Progenitor cell of endocrine pancreas (in vitro differentiated cells): Measurements from ENCODE around the gene ZNF678. TPM values are rescaled to one million over a fixed set of nuclear protein-coding genes. Genes with fewer than 3 reads are reported as not detected.

Source experiments
- DNase-seq: peaks from one replicate; pipeline ENCODE4 v3.0.0; 2021; ENCODE audit warnings: low spot score; ENCODE audit not compliant: unreplicated experiment
- H3K27ac Mint-ChIP-seq: 2 replicates; pipeline ENCODE4 v1.8.0; 2021; ENCODE audit warnings: mild to moderate bottlenecking, moderate library complexity, mixed read lengths
- H3K27me3 Mint-ChIP-seq: 2 replicates; pipeline ENCODE4 v1.8.0; 2021; ENCODE audit warnings: mixed read lengths
- H3K36me3 Mint-ChIP-seq: 2 replicates; pipeline ENCODE4 v1.8.0; 2022; ENCODE audit warnings: mixed read lengths; ENCODE audit not compliant: insufficient read depth
- H3K4me1 Mint-ChIP-seq: 2 replicates; pipeline ENCODE4 v1.8.0; 2021; ENCODE audit warnings: low read depth, mixed read lengths
- H3K4me3 Mint-ChIP-seq: 2 replicates; pipeline ENCODE4 v1.8.0; 2021; ENCODE audit warnings: low read depth, mild to moderate bottlenecking, moderate library complexity, mixed read lengths
- H3K9me3 Mint-ChIP-seq: 2 replicates; pipeline ENCODE4 v1.8.0; 2021; ENCODE audit warnings: low read depth, mixed read lengths
- total RNA-seq: library from RNA; stranded (reverse); gene quantifications from 2 replicates; pipeline ENCODE4 v1.2.1, GENCODE V29; 2021
- TF ChIP-seq, protein P1 (sequence below): fragments of 200-600 bp; sonication (generic); IDR thresholded peaks from one replicate; pipeline ENCODE4 v1.5.0; 2021; ENCODE audit warnings: antibody characterized with exemption, mild to moderate bottlenecking; ENCODE audit not compliant: unreplicated experiment

Gene ZNF678
- total RNA-seq, 1 donor from 2014 or later = 24.1 TPM

DNA sequence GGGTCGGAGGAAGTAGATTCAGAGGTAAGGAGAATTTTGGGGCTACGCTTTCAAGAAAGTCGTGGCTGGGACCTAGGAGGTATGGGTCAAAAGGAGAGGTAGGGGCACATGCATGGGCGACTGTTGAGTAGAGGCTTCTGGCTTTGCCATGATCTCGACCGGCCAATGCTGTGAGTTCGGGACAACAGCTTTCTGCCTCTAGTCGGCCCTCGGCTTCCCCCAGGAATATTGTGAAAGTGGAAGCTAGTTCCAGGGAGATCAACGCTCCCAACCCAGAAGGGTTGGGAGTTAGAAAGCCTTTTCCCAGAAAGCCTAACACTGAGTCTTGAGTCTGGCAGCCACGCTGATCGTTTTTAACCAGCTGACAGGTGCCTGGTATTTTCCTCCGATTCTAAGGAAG lies 69.0 kb downstream of the ZNF678 start:
- Mint-ChIP-seq H3K9me3 (peaks cover 59% of the 10 kb centered on the region), H3K27ac (no peak overlapping the region), H3K4me1 (no peaks in the 10 kb centered on the region), H3K4me3 (no peak overlapping the region), H3K36me3 (peaks cover 68% of the 10 kb centered on the region), H3K27me3 (no peaks in the 10 kb centered on the region)
- no peak for DNase-seq
- TF ChIP-seq, protein P1, sequence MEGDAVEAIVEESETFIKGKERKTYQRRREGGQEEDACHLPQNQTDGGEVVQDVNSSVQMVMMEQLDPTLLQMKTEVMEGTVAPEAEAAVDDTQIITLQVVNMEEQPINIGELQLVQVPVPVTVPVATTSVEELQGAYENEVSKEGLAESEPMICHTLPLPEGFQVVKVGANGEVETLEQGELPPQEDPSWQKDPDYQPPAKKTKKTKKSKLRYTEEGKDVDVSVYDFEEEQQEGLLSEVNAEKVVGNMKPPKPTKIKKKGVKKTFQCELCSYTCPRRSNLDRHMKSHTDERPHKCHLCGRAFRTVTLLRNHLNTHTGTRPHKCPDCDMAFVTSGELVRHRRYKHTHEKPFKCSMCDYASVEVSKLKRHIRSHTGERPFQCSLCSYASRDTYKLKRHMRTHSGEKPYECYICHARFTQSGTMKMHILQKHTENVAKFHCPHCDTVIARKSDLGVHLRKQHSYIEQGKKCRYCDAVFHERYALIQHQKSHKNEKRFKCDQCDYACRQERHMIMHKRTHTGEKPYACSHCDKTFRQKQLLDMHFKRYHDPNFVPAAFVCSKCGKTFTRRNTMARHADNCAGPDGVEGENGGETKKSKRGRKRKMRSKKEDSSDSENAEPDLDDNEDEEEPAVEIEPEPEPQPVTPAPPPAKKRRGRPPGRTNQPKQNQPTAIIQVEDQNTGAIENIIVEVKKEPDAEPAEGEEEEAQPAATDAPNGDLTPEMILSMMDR = no peak

DNA sequence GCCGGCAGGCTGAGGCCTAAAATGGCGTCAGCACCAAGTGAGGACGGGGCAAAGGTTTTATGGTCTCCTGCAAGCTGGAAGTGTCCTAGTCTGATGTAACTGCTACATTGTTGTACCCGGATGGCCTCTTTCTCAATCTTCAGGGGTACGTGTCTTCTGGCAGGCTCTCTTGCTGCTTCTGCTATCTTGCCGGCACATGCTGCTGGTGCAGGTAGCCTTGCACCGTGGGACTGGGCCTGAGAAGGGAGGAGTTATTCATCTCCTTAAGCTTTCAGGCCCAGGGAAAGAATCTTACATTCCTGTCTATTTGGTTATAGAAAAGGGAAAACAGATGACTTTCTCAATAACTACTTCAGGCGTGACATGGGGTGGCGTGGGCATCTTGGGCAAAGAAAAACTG lies 72.2 kb downstream of the ZNF678 start:
- DNase-seq = no peak
- no peaks in the 10 kb centered on the region for H3K4me1 Mint-ChIP-seq
- peaks cover 59% of the 10 kb centered on the region for H3K36me3 Mint-ChIP-seq
- no peak overlapping the region for H3K4me3 Mint-ChIP-seq
- H3K27me3 Mint-ChIP-seq = no peaks in the 10 kb centered on the region
- TF ChIP-seq, protein P1 = no peak
- H3K27ac Mint-ChIP-seq = no peak overlapping the region
- peaks cover 53% of the 10 kb centered on the region for H3K9me3 Mint-ChIP-seq

DNA sequence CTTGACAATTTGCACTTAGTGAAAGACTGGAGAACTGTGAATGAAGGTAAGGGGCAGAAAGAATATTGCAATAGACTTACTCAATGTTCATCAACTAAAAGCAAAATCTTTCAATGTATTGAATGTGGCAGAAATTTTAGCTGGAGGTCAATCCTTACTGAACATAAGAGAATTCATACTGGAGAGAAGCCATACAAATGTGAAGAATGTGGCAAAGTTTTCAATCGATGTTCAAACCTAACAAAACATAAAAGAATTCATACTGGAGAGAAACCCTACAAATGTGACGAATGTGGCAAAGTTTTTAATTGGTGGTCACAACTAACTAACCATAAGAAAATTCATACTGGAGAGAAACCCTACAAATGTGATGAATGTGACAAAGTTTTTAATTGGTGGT lies 91.1 kb downstream of the ZNF678 start:
- H3K36me3 Mint-ChIP-seq = peaks cover 78% of the 10 kb centered on the region
- no peaks in the 10 kb centered on the region for H3K27me3 Mint-ChIP-seq
- H3K9me3 Mint-ChIP-seq = peaks cover 63% of the 10 kb centered on the region
- no peak for DNase-seq
- peak overlapping the region; percentile 88 for H3K27ac Mint-ChIP-seq
- H3K4me1 Mint-ChIP-seq = no peaks in the 10 kb centered on the region
- no peak overlapping the region for H3K4me3 Mint-ChIP-seq
- TF ChIP-seq, protein P1 = no peak

DNA sequence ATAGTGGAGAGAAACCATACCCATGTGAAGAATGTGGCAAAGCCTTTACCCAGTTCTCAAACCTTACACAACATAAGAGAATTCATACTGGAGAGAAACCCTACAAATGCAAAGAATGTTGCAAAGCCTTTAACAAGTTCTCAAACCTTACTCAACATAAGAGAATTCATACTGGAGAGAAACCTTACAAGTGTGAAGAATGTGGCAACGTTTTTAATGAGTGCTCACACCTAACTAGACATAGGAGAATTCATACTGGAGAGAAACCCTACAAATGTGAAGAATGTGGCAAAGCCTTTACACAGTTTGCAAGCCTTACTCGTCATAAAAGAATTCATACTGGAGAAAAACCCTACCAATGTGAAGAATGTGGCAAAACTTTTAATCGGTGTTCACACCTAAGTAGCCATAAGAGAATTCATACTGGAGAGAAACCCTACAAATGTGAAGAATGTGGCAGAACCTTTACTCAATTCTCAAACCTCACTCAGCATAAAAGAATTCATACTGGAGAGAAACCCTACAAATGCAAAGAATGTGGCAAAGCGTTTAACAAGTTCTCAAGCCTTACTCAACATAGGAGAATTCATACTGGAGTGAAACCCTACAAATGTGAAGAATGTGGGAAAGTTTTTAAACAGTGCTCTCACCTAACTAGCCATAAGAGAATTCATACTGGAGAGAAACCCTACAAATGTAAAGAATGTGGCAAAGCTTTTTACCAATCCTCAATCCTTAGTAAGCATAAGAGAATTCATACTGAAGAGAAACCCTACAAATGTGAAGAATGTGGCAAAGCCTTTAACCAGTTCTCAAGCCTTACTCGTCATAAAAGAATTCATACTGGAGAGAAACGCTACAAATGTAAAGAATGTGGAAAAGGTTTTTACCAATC lies 91.7 kb downstream of the ZNF678 start:
- H3K9me3 Mint-ChIP-seq = peaks cover 62% of the 10 kb centered on the region
- peak overlapping the region; percentile 88 for H3K27ac Mint-ChIP-seq
- peaks cover 76% of the 10 kb centered on the region for H3K36me3 Mint-ChIP-seq
- no peak for DNase-seq
- H3K4me3 Mint-ChIP-seq = no peak overlapping the region
- H3K27me3 Mint-ChIP-seq = no peaks in the 10 kb centered on the region
- H3K4me1 Mint-ChIP-seq = no peaks in the 10 kb centered on the region
- TF ChIP-seq, protein P1 = no peak

DNA sequence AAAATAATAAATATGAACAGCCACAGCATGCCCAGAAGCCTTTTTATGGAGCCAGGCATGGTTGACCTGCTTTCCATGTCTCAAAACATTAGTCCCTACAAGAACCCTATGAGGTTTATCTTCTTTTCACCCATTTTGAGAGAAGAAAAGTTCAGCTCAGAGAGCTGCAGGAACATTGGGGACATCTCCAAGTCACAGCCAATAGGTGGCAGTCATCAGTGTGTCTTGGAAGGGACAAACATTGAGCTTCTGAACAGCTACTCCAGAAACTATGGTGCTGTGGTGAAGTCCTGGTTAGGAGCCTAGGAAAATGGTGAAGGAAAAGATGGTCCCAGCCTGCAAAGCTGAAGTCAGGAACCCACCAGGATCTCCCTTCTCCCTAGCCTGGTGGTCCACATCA lies 98.1 kb downstream of the ZNF678 start:
- H3K27me3 Mint-ChIP-seq = no peaks in the 10 kb centered on the region
- H3K4me1 Mint-ChIP-seq = no peaks in the 10 kb centered on the region
- H3K4me3 Mint-ChIP-seq = no peak overlapping the region
- H3K27ac Mint-ChIP-seq = no peak overlapping the region
- H3K36me3 Mint-ChIP-seq = peaks cover 72% of the 10 kb centered on the region
- H3K9me3 Mint-ChIP-seq = peaks cover 62% of the 10 kb centered on the region
- TF ChIP-seq, protein P1 = no peak
- no peak for DNase-seq
